Astrocyte of the spinal cord (primary cell): Measurements from ENCODE around the gene ATP5PO.

ENCODE experiments used
- DNase-seq: peaks from one replicate; pipeline ENCODE4 v3.0.0; 2011; ENCODE audit warnings: low read depth, low spot score
- H3K4me3 ChIP-seq: 2 replicates; pipeline ENCODE4 v1.5.1; 2011; ENCODE audit warnings: low read depth, mild to moderate bottlenecking, low read length, moderate library complexity
- in situ Hi-C: cut with HindIII; loops from 2 replicates; pipeline ENCODE4 v1.10.0; 2017; ENCODE audit warnings: low sequenced_read_pairs
- TF ChIP-seq, protein P1 (sequence below): IDR thresholded peaks from 2 replicates; pipeline ENCODE4 v1.5.1; 2012; ENCODE audit warnings: low read depth, mild to moderate bottlenecking, low read length, inconsistent platforms

The ATP5PO gene

DNA sequence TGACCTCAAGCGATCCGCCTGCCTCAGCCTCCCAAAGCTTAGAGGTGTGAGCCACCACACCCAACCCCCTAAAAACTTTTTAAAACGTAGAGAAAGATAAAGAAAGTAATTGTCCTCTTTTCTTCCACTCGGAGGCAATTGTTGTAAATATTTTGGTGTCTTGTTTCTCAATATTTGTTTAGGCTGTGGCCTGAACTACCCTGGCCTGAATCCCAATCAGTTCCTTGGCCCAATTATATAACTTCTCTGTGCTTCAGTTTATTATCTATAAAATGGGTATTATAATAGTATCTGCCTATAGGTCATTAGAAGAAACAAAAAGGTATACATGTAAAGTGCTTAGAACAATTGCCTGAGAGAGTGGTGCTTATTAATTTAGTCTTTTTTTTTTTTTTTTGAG, 1.8 kb upstream of the ATP5PO start:
- DNase-seq = no peak
- H3K4me3 ChIP-seq = no peak overlapping the region
- in situ Hi-C loops = no loop called here
- TF ChIP-seq, protein P1, sequence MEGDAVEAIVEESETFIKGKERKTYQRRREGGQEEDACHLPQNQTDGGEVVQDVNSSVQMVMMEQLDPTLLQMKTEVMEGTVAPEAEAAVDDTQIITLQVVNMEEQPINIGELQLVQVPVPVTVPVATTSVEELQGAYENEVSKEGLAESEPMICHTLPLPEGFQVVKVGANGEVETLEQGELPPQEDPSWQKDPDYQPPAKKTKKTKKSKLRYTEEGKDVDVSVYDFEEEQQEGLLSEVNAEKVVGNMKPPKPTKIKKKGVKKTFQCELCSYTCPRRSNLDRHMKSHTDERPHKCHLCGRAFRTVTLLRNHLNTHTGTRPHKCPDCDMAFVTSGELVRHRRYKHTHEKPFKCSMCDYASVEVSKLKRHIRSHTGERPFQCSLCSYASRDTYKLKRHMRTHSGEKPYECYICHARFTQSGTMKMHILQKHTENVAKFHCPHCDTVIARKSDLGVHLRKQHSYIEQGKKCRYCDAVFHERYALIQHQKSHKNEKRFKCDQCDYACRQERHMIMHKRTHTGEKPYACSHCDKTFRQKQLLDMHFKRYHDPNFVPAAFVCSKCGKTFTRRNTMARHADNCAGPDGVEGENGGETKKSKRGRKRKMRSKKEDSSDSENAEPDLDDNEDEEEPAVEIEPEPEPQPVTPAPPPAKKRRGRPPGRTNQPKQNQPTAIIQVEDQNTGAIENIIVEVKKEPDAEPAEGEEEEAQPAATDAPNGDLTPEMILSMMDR = no peak

- TF ChIP-seq, protein P1 = no peak
- peak overlapping the region; percentile 100 for H3K4me3 ChIP-seq
- in situ Hi-C loops = no loop called here
- DNase-seq = no peak
Observed at GRCh38 chr21:33916200-33916567, 580 bp upstream of the ATP5PO start.

- DNase-seq = no peak
- no peak overlapping the region for H3K4me3 ChIP-seq
- TF ChIP-seq, protein P1 = no peak
- in situ Hi-C loops = no loop called here
Observed at GRCh38 chr21:33914188-33914587, 1.4 kb downstream of the ATP5PO start.

DNA sequence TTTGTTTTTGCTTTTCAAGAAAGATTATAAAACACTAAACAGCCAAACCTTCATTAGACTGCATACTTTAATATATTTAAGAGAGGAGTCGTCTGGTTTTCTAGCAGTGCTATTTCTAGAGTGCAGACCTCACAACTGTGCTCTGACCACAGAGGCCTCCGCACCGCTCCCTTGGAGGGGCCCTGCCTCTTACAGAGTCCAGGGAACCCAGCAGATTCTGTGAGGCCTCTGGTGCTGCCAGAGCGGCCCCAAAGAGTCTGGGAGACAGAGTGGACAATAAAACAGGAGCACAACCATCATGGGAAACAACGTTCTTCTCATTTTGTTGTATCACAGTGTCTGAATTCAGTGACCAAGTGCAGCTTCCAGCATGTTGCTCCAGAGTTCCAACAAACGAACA, 5.8 kb downstream of the ATP5PO start:
- H3K4me3 ChIP-seq = no peak overlapping the region
- no peak for DNase-seq
- in situ Hi-C loops = no loop called here
- TF ChIP-seq, protein P1 = no peak

- TF ChIP-seq, protein P1 = no peak
- no peak for DNase-seq
- in situ Hi-C loops = no loop called here
- no peak overlapping the region for H3K4me3 ChIP-seq
Observed at GRCh38 chr21:33908760-33909159, 6.8 kb downstream of the ATP5PO start.

- no peak for DNase-seq
- in situ Hi-C loops = no loop called here
- TF ChIP-seq, protein P1 = no peak
- H3K4me3 ChIP-seq = no peak overlapping the region
Observed at GRCh38 chr21:33904041-33904440, 11.6 kb downstream of the ATP5PO start.

GRCh38 chr21:33902349-33902748, 13.3 kb downstream of the ATP5PO start:
- no peak overlapping the region for H3K4me3 ChIP-seq
- in situ Hi-C loops = no loop called here
- TF ChIP-seq, protein P1 = no peak
- no peak for DNase-seq
